AG20443 (cell line): ENCODE data around the gene NRROS.

ENCODE experiments used
- DNase-seq: peaks from one replicate; pipeline ENCODE4 v3.0.0; 2012; ENCODE audit warnings: low spot score, mixed read lengths

NRROS gene

GRCh38 chr3:196650740-196651311 lies 11.3 kb downstream of the NRROS start:
- peak; percentile 98 for DNase-seq

GRCh38 chr3:196651819-196652218 lies 12.3 kb downstream of the NRROS start:
- DNase-seq = no peak

- no peak for DNase-seq
Measured at GRCh38 chr3:196652961-196653795, 13.7 kb downstream of the NRROS start.

GRCh38 chr3:196654006-196654734 lies 14.7 kb downstream of the NRROS start:
- no peak for DNase-seq

GRCh38 chr3:196654735-196655090 lies 15.2 kb downstream of the NRROS start:
- no peak for DNase-seq

- no peak for DNase-seq
Measured at GRCh38 chr3:196655496-196655895, 16.0 kb downstream of the NRROS start.

GRCh38 chr3:196656213-196656612 lies 16.7 kb downstream of the NRROS start:
- DNase-seq = no peak

- no peak for DNase-seq
Measured at GRCh38 chr3:196659901-196660351, 20.4 kb downstream of the NRROS start.

GRCh38 chr3:196660381-196661166 lies 21.1 kb downstream of the NRROS start:
- DNase-seq = no peak

- no peak for DNase-seq
Measured at GRCh38 chr3:196661400-196661799, 21.9 kb downstream of the NRROS start.

GRCh38 chr3:196662033-196662432 lies 22.5 kb downstream of the NRROS start:
- DNase-seq = no peak

GRCh38 chr3:196662711-196663571 lies 23.4 kb downstream of the NRROS start:
- DNase-seq = peak; percentile 39

GRCh38 chr3:196666001-196666867 lies 26.7 kb downstream of the NRROS start:
- DNase-seq = peak; percentile 64

- DNase-seq = no peak
Measured at GRCh38 chr3:196667056-196667825, 27.7 kb downstream of the NRROS start.

GRCh38 chr3:196670339-196670738 lies 30.8 kb downstream of the NRROS start:
- DNase-seq = no peak

- DNase-seq = no peak
Measured at GRCh38 chr3:196673632-196674031, 34.1 kb downstream of the NRROS start.

GRCh38 chr3:196677353-196677752 lies 37.9 kb downstream of the NRROS start:
- DNase-seq = no peak

GRCh38 chr3:196677931-196678330 lies 38.4 kb downstream of the NRROS start:
- DNase-seq = no peak
